MM.1S (cell line): ENCODE results near the gene BAAT.

Source experiments
- DNase-seq: peaks from one replicate; pipeline ENCODE4 v3.0.0-alpha.2; 2015
- H2AFZ ChIP-seq: fragments of 300-600 bp; sonication (generic); 2 replicates; pipeline ENCODE4 v1.6.0; 2016; ENCODE audit warnings: antibody characterized with exemption, low read length
- H3F3A ChIP-seq: fragments of 300-600 bp; sonication (generic); 2 replicates; pipeline ENCODE4 v1.6.1; 2016; ENCODE audit warnings: mild to moderate bottlenecking, antibody characterized with exemption, low read length, moderate library complexity, mixed read lengths; ENCODE audit not compliant: insufficient read depth
- H3K27ac ChIP-seq: fragments of 300-600 bp; sonication (generic); 2 replicates; pipeline ENCODE4 v1.5.1; 2016; ENCODE audit warnings: mild to moderate bottlenecking, low read length
- H3K27me3 ChIP-seq: fragments of 300-600 bp; sonication (generic); replicated peaks from 2 replicates; pipeline ENCODE4 v1.6.0; 2016; ENCODE audit warnings: low read length; ENCODE audit not compliant: insufficient read depth
- H3K36me3 ChIP-seq: fragments of 300-600 bp; sonication (generic); replicated peaks from 2 replicates; pipeline ENCODE4 v1.6.1; 2016; ENCODE audit warnings: mild to moderate bottlenecking, low read length, mixed read lengths; ENCODE audit not compliant: insufficient read depth
- H3K4me1 ChIP-seq: fragments of 300-600 bp; sonication (generic); 2 replicates; pipeline ENCODE4 v1.6.1; 2016; ENCODE audit warnings: low read length, mixed read lengths
- H3K4me2 ChIP-seq: fragments of 300-600 bp; sonication (generic); 2 replicates; pipeline ENCODE4 v1.6.0; 2016; ENCODE audit warnings: low read depth, low read length
- H3K4me3 ChIP-seq: fragments of 300-600 bp; sonication (generic); 2 replicates; pipeline ENCODE4 v1.5.1; 2016; ENCODE audit warnings: low read length, mixed read lengths
- H3K79me2 ChIP-seq: fragments of 300-600 bp; sonication (generic); 2 replicates; pipeline ENCODE4 v1.6.1; 2016; ENCODE audit warnings: mixed run types, low read length, mixed read lengths
- H3K9ac ChIP-seq: fragments of 300-600 bp; sonication (generic); 2 replicates; pipeline ENCODE4 v1.6.1; 2016; ENCODE audit warnings: low read length, mixed read lengths
- H3K9me2 ChIP-seq: fragments of 300-600 bp; sonication (generic); replicated peaks from 2 replicates; pipeline ENCODE4 v1.6.1; 2016; ENCODE audit warnings: mild to moderate bottlenecking, low read length, mixed read lengths; ENCODE audit not compliant: insufficient read depth
- H3K9me3 ChIP-seq: fragments of 300-600 bp; sonication (generic); replicated peaks from 2 replicates; pipeline ENCODE4 v1.6.1; 2016; ENCODE audit warnings: mild to moderate bottlenecking, low read length, mixed read lengths; ENCODE audit not compliant: insufficient read depth
- H4K20me1 ChIP-seq: fragments of 300-600 bp; sonication (generic); 2 replicates; pipeline ENCODE4 v1.6.1; 2016; ENCODE audit warnings: mild to moderate bottlenecking, low read length, moderate library complexity, mixed read lengths; ENCODE audit not compliant: insufficient read depth
- EZH2 ChIP-seq: fragments of 300-600 bp; sonication (generic); optimal IDR thresholded peaks from 2 replicates; pipeline ENCODE3; 2017; ENCODE audit warnings: low read depth, mild to moderate bottlenecking, antibody characterized with exemption, low read length, mixed read lengths
- EZH2phosphoT487 ChIP-seq: fragments of 300-600 bp; sonication (generic); IDR thresholded peaks from 2 replicates; pipeline ENCODE4 v1.6.1; 2018; ENCODE audit warnings: antibody characterized with exemption, low read length
- TF ChIP-seq, protein P1 (sequence below): fragments of 300-600 bp; sonication (generic); IDR thresholded peaks from 2 replicates; pipeline ENCODE4 v1.5.1; 2016; ENCODE audit warnings: antibody characterized with exemption, low read length, mixed read lengths

The BAAT gene

GRCh38 chr9:101381118-101381517 is 3.7 kb downstream of the BAAT start:
- no peaks in the 10 kb centered on the region for H3K9me2 ChIP-seq
- no peak overlapping the region for H3K9ac ChIP-seq
- H3K79me2 ChIP-seq: no peaks in the 10 kb centered on the region
- no peaks in the 10 kb centered on the region for H3K27me3 ChIP-seq
- H3K9me3 ChIP-seq: no peaks in the 10 kb centered on the region
- no peak overlapping the region for H3K4me2 ChIP-seq
- H2AFZ ChIP-seq: no peak overlapping the region
- no peak for TF ChIP-seq EZH2
- no peak overlapping the region for H3K27ac ChIP-seq
- H3K4me3 ChIP-seq: no peak overlapping the region
- no peak for DNase-seq
- H3K4me1 ChIP-seq: no peaks in the 10 kb centered on the region
- H3F3A ChIP-seq: no peaks in the 10 kb centered on the region
- no peaks in the 10 kb centered on the region for H4K20me1 ChIP-seq
- no peaks in the 10 kb centered on the region for H3K36me3 ChIP-seq

GRCh38 chr9:101380295-101380694 is 4.5 kb downstream of the BAAT start:
- Histone ChIP-seq H2AFZ (no peak overlapping the region), H4K20me1 (no peaks in the 10 kb centered on the region), H3F3A (no peaks in the 10 kb centered on the region), H3K36me3 (no peaks in the 10 kb centered on the region), H3K79me2 (no peaks in the 10 kb centered on the region), H3K27me3 (no peaks in the 10 kb centered on the region), H3K27ac (no peak overlapping the region), H3K4me1 (no peaks in the 10 kb centered on the region), H3K9me3 (no peaks in the 10 kb centered on the region), H3K4me3 (no peak overlapping the region), H3K9ac (no peak overlapping the region), H3K4me2 (no peak overlapping the region), H3K9me2 (no peaks in the 10 kb centered on the region)
- no peak for DNase-seq
- no peak for TF ChIP-seq EZH2phosphoT487
- TF ChIP-seq, protein P1, sequence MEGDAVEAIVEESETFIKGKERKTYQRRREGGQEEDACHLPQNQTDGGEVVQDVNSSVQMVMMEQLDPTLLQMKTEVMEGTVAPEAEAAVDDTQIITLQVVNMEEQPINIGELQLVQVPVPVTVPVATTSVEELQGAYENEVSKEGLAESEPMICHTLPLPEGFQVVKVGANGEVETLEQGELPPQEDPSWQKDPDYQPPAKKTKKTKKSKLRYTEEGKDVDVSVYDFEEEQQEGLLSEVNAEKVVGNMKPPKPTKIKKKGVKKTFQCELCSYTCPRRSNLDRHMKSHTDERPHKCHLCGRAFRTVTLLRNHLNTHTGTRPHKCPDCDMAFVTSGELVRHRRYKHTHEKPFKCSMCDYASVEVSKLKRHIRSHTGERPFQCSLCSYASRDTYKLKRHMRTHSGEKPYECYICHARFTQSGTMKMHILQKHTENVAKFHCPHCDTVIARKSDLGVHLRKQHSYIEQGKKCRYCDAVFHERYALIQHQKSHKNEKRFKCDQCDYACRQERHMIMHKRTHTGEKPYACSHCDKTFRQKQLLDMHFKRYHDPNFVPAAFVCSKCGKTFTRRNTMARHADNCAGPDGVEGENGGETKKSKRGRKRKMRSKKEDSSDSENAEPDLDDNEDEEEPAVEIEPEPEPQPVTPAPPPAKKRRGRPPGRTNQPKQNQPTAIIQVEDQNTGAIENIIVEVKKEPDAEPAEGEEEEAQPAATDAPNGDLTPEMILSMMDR: no peak
- no peak for TF ChIP-seq EZH2

DNA sequence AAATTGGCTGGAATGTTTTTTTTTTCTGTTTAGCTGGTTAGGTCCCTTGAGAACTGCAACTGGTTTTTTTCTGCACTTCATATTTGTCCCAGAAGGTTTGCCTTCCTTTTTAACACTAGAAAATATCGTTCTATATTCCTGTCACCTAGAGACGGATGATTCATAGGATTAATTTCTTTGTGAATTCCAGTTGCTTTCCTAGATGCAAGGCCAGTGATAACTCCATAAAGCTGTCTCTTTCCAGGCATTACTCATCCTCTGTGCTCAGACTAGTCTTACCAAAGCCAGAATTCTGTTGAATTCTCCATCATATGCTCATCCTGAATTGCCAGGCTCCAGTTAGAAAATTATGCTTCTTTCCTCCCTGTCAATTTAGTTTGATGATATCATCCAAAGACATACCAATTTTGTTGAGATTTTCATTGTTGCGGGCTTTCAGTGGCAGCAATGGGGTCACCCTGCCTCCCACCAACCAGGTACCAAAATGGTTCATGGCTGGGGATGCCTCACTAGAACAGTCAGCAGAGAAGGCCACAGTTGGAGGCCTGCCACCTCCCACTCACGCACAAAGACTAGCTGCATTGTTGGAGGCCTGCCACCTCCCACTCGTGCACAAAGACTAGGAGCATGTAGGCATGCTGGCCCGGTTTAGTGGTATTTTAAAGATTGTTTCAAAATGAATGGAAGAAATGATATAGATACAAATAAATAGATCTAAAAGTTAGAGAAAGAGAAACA is 8.5 kb downstream of the BAAT start:
- Histone ChIP-seq H3K4me2 (no peak overlapping the region), H3K9ac (no peak overlapping the region), H3K4me3 (no peak overlapping the region), H3F3A (no peaks in the 10 kb centered on the region), H3K79me2 (no peaks in the 10 kb centered on the region), H3K27me3 (no peaks in the 10 kb centered on the region), H3K4me1 (no peaks in the 10 kb centered on the region), H4K20me1 (no peaks in the 10 kb centered on the region), H3K27ac (no peak overlapping the region), H3K36me3 (no peaks in the 10 kb centered on the region), H3K9me2 (no peaks in the 10 kb centered on the region), H3K9me3 (no peaks in the 10 kb centered on the region), H2AFZ (no peak overlapping the region)
- TF ChIP-seq EZH2phosphoT487: no peak
- TF ChIP-seq, protein P1: no peak
- no peak for TF ChIP-seq EZH2
- no peak for DNase-seq

DNA sequence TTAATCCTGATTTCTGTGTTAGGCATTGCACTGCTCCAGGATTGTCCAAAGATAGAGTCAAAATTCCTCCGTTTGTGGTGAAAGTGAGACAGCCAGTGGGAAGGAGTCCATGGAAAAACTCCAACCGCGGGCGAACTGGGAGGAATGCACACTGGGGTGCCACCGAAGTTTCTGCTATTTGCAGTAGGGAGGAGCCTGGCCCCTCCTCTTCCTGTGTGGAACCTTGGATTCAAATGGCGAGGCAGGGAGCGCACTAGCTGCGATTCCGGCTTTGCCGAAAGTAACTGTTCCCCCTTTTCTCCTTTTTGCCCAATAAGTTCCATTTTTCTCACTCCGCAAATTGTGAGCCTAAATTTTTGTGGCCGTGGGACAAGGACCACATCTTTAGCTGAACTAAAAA is 9.3 kb downstream of the BAAT start:
- DNase-seq: no peak

More for the DNA sequence above, 9.3 kb downstream of the BAAT start:
- Histone ChIP-seq H3K4me2 (no peak overlapping the region), H3K9me2 (no peaks in the 10 kb centered on the region), H3K4me1 (no peaks in the 10 kb centered on the region), H3K9ac (no peak overlapping the region), H3K27ac (no peak overlapping the region), H3F3A (no peaks in the 10 kb centered on the region), H4K20me1 (no peaks in the 10 kb centered on the region), H3K79me2 (no peaks in the 10 kb centered on the region), H3K36me3 (no peaks in the 10 kb centered on the region), H2AFZ (no peak overlapping the region), H3K9me3 (no peaks in the 10 kb centered on the region), H3K27me3 (no peaks in the 10 kb centered on the region), H3K4me3 (no peak overlapping the region)
- no peak for TF ChIP-seq EZH2phosphoT487
- TF ChIP-seq, protein P1: no peak
- no peak for TF ChIP-seq EZH2
